GM10266 (cell line): Measurements from ENCODE around the gene VEGFA.

Experiments used
- DNase-seq: peaks from one replicate; pipeline ENCODE4 v3.0.0; 2012; ENCODE audit errors: extremely low spot score
- CTCF ChIP-seq: IDR thresholded peaks from 2 replicates; pipeline ENCODE4 v1.5.1; 2012; ENCODE audit warnings: mild to moderate bottlenecking, low read depth; ENCODE audit not compliant: control insufficient read depth, insufficient read depth; ENCODE audit errors: missing control alignments

The VEGFA gene

GRCh38 chr6:43828711-43829110 lies 58.7 kb downstream of the VEGFA start:
- no peak for DNase-seq
- no peak for TF ChIP-seq CTCF

- TF ChIP-seq CTCF, result no peak
- no peak for DNase-seq
These were observed 59.5 kb downstream of the VEGFA start for GRCh38 chr6:43829470-43829869.

GRCh38 chr6:43830775-43831174 lies 60.8 kb downstream of the VEGFA start:
- DNase-seq, result no peak
- TF ChIP-seq CTCF, result no peak

GRCh38 chr6:43831191-43831590 lies 61.2 kb downstream of the VEGFA start:
- no peak for TF ChIP-seq CTCF
- no peak for DNase-seq

- no peak for TF ChIP-seq CTCF
- no peak for DNase-seq
These were observed 63.4 kb downstream of the VEGFA start for GRCh38 chr6:43833223-43833995.

GRCh38 chr6:43833996-43834390 lies 64.0 kb downstream of the VEGFA start:
- TF ChIP-seq CTCF, result no peak
- no peak for DNase-seq

GRCh38 chr6:43834528-43835155 lies 64.6 kb downstream of the VEGFA start:
- TF ChIP-seq CTCF, result no peak
- DNase-seq, result no peak
